Cardiac muscle cell (in vitro differentiated cells and primary cell): ENCODE measurements around the gene COL4A1. TPM values are rescaled to one million over a fixed set of nuclear protein-coding genes. Genes with fewer than 3 reads are reported as not detected.

ENCODE experiments used
- DNase-seq, 2 donors: peaks; one replicate each; pipeline versions ENCODE4 v3.0.0 to v3.0.0-alpha.2; 2010 to 2017; ENCODE audit warnings: low read depth in 1 of 2, low spot score in 1 of 2
- H3K27ac ChIP-seq: fragments of 200-600 bp; sonication (generic); 2 replicates; pipeline ENCODE4 v1.5.1; 2016
- H3K27me3 ChIP-seq: fragments of 200-600 bp; sonication (generic); 2 replicates; pipeline ENCODE4 v1.6.0; 2016; ENCODE audit warnings: control low read depth
- H3K36me3 ChIP-seq: fragments of 200-600 bp; sonication (generic); 2 replicates; pipeline ENCODE4 v1.5.1; 2016; ENCODE audit warnings: control low read depth
- H3K4me1 ChIP-seq: fragments of 200-600 bp; sonication (generic); 2 replicates; pipeline ENCODE4 v1.8.1; 2017; ENCODE audit warnings: low read depth, mild to moderate bottlenecking, mixed run types
- H3K4me3 ChIP-seq: fragments of 200-600 bp; sonication (generic); 2 replicates; pipeline ENCODE4 v1.5.1; 2016; ENCODE audit warnings: mild to moderate bottlenecking
- H3K9me3 ChIP-seq: fragments of 200-600 bp; sonication (generic); 2 replicates; pipeline ENCODE4 v1.5.1; 2017; ENCODE audit warnings: low read depth, mild to moderate bottlenecking, control low read depth
- CTCF ChIP-seq: IDR thresholded peaks from 2 replicates; pipeline ENCODE4 v1.5.1; 2012; ENCODE audit warnings: low read depth, mild to moderate bottlenecking, low read length
- polyA plus RNA-seq: library from polyadenylated mRNA; unstranded; fragments of >200 nt; fragmentation: Nextera tagmentation; extraction: Ambion mirVana; gene quantifications from 2 replicates; pipeline ENCODE4 v1.2.1, GENCODE V29; 2016
- total RNA-seq: library from RNA; depleted of rRNA; stranded (reverse); fragments of >200 nt; gene quantifications from 2 replicates; pipeline ENCODE4 v1.2.3, GENCODE V29; 2016

The COL4A1 gene
- total and polyA plus RNA-seq, 2 experiments from 2014 or later, result 73.9 to 171 TPM

DNA sequence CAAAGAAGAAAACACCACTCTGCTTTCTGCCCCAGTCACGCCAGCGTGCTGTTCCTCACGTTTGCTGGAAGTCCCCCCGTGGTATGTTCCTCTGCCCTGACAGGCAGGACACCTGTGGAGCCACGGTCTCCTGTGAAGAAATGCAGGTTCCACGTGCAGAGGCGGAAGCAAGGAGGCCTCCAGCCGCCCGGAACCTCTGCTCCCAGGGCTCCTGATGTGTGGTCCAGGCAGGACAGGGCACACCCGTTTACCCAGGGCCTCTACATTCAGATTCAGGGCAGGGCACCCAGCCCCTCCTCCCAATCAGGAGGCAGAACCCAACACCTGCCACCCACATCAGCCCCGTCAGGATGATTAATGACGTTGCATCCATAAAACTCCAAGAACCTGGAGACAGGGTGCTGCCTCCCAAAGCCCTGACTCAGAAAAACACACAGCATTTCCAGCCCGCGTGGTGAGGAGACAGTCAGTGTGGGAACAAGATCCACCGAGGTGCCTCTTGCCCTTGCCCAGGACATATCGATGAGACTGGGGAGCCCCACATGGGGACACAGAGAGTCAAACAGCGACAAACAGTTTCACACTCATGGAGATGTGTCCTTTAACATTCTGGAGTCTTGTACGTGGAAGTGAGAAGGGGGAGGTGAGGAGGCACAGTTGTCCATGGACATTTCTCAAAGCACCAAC lies 76.2 kb downstream of the COL4A1 start:
- Histone ChIP-seq H3K27me3 (no peaks in the 10 kb centered on the region), H3K4me1 (no peaks in the 10 kb centered on the region), H3K4me3 (no peak overlapping the region), H3K9me3 (no peaks in the 10 kb centered on the region), H3K27ac (no peak overlapping the region), H3K36me3 (no peaks in the 10 kb centered on the region)
- TF ChIP-seq CTCF, result no peak
- no peak for DNase-seq

DNA sequence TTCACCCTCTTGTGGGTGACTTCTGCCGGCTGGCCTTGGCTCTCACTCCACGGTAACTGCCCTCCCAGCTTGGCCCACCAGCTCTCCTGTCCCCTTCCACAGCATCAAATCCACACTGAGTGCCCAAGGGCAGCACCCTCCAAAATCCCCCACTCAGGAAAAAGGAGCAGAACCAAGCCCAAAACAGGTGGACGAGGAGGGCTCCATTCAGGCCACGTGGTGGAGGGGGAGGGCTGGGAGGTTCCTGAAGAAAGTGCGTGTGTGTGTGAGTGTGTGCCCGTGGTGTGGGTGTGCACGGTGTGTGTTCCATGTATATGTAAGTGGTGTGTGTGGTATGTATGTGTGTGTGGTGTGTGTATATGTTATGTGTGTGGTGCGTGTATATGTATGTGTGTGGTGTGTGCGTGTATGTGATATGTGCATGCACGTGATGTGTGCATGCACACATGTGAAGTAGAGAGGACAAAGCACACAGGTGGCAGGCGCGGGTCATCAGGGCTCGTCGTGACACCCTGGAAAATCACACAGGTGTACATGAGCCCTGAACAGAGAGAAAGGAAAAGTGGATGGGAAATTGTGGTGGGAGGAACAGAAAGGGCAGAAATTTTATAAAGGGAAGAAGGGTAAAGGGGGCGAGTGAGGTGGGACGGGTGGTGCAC lies 76.9 kb downstream of the COL4A1 start:
- Histone ChIP-seq H3K4me3 (no peak overlapping the region), H3K4me1 (no peaks in the 10 kb centered on the region), H3K27me3 (no peaks in the 10 kb centered on the region), H3K27ac (no peak overlapping the region), H3K36me3 (no peaks in the 10 kb centered on the region), H3K9me3 (no peaks in the 10 kb centered on the region)
- no peak for DNase-seq
- no peak for TF ChIP-seq CTCF

DNA sequence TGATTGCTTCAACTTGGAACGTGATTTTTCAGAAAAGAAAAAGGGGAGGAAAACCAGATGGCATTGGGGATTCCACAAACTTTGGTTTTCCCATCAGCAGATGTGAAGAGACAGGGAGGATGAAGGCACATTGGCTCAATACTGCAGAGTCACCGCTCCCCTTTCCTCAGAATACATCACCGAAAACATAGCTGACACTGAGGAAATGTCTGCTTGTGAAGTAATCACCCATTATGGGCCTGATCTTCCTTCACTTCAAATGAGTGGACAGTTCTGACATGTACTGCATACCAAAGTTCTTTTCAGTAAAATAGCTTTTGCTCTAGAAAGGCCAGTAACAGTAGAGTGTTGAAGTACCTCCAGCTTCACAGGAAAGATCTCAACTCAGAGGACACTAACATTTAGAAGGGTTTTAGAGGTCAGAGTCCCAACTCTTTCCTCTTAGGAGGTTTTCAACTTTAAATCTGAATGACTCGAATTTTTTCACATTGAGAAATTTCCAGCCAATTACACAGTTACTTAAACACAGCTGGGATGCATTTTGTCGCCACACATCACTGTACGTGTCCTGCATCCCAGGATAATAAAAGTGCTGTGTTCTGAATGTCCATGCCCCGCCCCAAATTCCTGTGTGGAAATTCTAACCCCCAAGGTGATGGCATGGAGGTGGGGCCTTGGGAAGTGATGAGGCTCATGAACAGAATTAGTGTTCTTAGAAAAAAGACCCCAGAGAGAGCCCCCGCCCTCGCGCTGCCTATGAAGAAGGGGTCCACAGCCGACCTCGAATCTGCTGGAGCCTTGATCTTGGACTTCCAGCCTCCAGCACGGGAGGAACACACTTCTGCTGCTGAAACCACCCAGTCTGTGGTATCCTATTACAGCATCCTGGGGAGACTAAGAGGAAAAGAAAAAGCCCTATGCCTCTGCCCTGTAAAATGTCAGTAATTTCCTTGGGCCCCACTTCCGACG lies 77.7 kb downstream of the COL4A1 start:
- Histone ChIP-seq H3K27me3 (no peaks in the 10 kb centered on the region), H3K36me3 (no peaks in the 10 kb centered on the region), H3K4me1 (no peaks in the 10 kb centered on the region), H3K4me3 (no peak overlapping the region), H3K9me3 (no peaks in the 10 kb centered on the region), H3K27ac (no peak overlapping the region)
- TF ChIP-seq CTCF, result no peak
- DNase-seq, result no peak

DNA sequence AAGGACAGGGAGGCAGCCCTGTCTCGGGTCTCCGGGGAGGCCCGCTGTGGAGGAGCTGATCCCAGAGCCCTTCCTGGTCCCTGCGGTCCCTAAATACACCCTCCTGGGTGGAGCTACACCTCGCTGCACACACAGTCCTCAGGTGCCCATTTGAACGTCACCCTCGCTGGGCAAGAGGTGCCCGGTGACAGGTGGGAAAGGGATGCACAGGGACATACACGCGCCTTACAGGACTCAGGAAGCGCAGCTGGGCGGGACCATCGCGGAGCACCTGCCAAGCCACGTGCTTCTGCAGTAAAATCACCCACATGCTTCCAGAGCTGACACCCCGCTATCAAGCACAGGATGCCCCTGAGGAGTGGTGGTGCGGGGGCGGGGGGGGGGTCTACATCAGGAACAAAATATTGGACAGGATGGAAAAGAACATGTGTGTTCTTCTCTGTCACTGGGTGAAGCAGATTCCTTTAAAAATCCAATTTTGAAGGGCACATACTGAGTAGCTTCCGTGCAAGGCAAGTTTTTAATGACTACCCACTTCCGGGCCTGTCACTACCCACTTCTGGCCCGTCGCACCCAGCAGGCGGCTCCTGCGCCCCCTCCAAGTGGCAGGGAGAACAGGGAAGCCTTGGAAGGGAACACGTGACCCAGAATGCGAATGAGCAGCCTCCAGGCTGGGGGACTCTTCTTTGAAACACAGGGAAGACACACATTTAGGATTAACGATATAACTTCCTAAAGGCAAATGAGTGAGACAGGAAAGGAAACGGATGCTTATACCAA lies 78.9 kb downstream of the COL4A1 start:
- no peaks in the 10 kb centered on the region for H3K9me3 ChIP-seq
- no peak for TF ChIP-seq CTCF
- DNase-seq, result no peak
- no peak overlapping the region for H3K4me3 ChIP-seq
- no peaks in the 10 kb centered on the region for H3K4me1 ChIP-seq
- no peak overlapping the region for H3K27ac ChIP-seq
- no peaks in the 10 kb centered on the region for H3K36me3 ChIP-seq
- H3K27me3 ChIP-seq, result no peaks in the 10 kb centered on the region

- H3K4me1 ChIP-seq, result no peaks in the 10 kb centered on the region
- DNase-seq, result no peak
These were observed 79.5 kb downstream of the COL4A1 start for GRCh38 chr13:110227416-110227815.

More at GRCh38 chr13:110227416-110227815, 79.5 kb downstream of the COL4A1 start:
- H3K27ac ChIP-seq, result no peak overlapping the region
- no peaks in the 10 kb centered on the region for H3K9me3 ChIP-seq
- H3K4me3 ChIP-seq, result no peak overlapping the region
- no peaks in the 10 kb centered on the region for H3K36me3 ChIP-seq
- H3K27me3 ChIP-seq, result no peaks in the 10 kb centered on the region
- TF ChIP-seq CTCF, result no peak
